OCI-LY1 (cell line): ENCODE data around the gene RAB11FIP4.

Experiments
- CTCF ChIP-seq: fragments of 200-600 bp; sonication (generic), shearing (Covaris generic); IDR thresholded peaks from 2 replicates; pipeline ENCODE4 v1.5.1; 2017; ENCODE audit warnings: mild to moderate bottlenecking, antibody characterized with exemption, low read length, moderate library complexity, mixed read lengths
- EZH2 ChIP-seq: fragments of 200-600 bp; sonication (generic), shearing (Covaris generic); IDR thresholded peaks from 2 replicates; pipeline ENCODE4 v1.8.0; 2017; ENCODE audit warnings: borderline replicate concordance, mixed run types, mild to moderate bottlenecking, antibody characterized with exemption, low read length, moderate library complexity, mixed read lengths

GRCh38 chr17:31373150-31374093 is 18.1 kb upstream of the RAB11FIP4 start:
- TF ChIP-seq CTCF: peak; percentile 81
- TF ChIP-seq EZH2: no peak
